Calu3 (cell line): ENCODE results near the gene ZSWIM1. TPM values are rescaled to one million over a fixed set of nuclear protein-coding genes. Genes with fewer than 3 reads are reported as not detected.

Experiments
- BruUV-seq: library from RNA; stranded (reverse); fragments of 400-500 nt; replicated peaks from 2 replicates; lab custom pipeline; 2021; lab: Mats Ljungman, UMichigan
- CTCF ChIA-PET: fragments of 300-600 bp; sonication (Branson Sonifier 250); formaldehyde crosslinking; loops from one replicate; lab custom pipeline; 2022; ENCODE audit warnings: antibody characterized with exemption; lab: Charles Lee
- DNase-seq: peaks from one replicate; pipeline ENCODE4 v3.0.0; 2022
- H3K27ac Mint-ChIP-seq: one replicate; pipeline ENCODE4 v1.8.0; 2022; ENCODE audit warnings: mixed read lengths; ENCODE audit not compliant: unreplicated experiment
- H3K27me3 Mint-ChIP-seq: one replicate; pipeline ENCODE4 v1.8.0; 2022; ENCODE audit warnings: mixed read lengths; ENCODE audit not compliant: unreplicated experiment
- H3K36me3 Mint-ChIP-seq: one replicate; pipeline ENCODE4 v1.8.0; 2022; ENCODE audit warnings: mild to moderate bottlenecking, moderate library complexity, mixed read lengths; ENCODE audit not compliant: insufficient read depth, unreplicated experiment
- H3K4me1 Mint-ChIP-seq: one replicate; pipeline ENCODE4 v1.8.0; 2022; ENCODE audit warnings: mild to moderate bottlenecking, low read depth, mixed read lengths; ENCODE audit not compliant: unreplicated experiment
- H3K4me3 Mint-ChIP-seq: one replicate; pipeline ENCODE4 v1.8.0; 2022; ENCODE audit warnings: mild to moderate bottlenecking, low read depth, moderate library complexity, mixed read lengths; ENCODE audit not compliant: unreplicated experiment
- H3K9me3 Mint-ChIP-seq: one replicate; pipeline ENCODE4 v1.8.0; 2022; ENCODE audit warnings: low read depth, mixed read lengths; ENCODE audit not compliant: unreplicated experiment
- CTCF ChIP-seq: fragments of 200-600 bp; IDR thresholded peaks from one replicate; pipeline ENCODE4 v1.8.0; 2022; ENCODE audit warnings: antibody characterized with exemption; ENCODE audit not compliant: unreplicated experiment
- intact Hi-C: fragments of 100-400 bp; cut with micrococcal nuclease; formaldehyde crosslinking; loops from one replicate; pipeline ENCODE4 v1.10.0; 2022; ENCODE audit not compliant: unreplicated experiment
- total RNA-seq: library from RNA; stranded (reverse); gene quantifications from 2 replicates; pipeline ENCODE4 v1.2.3, GENCODE V29; 2022

The ZSWIM1 gene
- total RNA-seq, 1 experiment from 2014 or later: 20.2 TPM

- intact Hi-C loops: no loop called here
- CTCF ChIA-PET: no interaction called here
- Mint-ChIP-seq H3K27me3 (no peaks in the 10 kb centered on the region), H3K36me3 (peaks cover 41% of the 10 kb centered on the region), H3K27ac (no peak overlapping the region), H3K9me3 (no peaks in the 10 kb centered on the region), H3K4me3 (no peak overlapping the region), H3K4me1 (no peaks in the 10 kb centered on the region)
- no peak for TF ChIP-seq CTCF
- BruUV-seq: no TSS peak
- DNase-seq: no peak
Measured at GRCh38 chr20:45843506-45843905, 37.5 kb upstream of the ZSWIM1 start.

- CTCF ChIA-PET: no interaction called here
- Mint-ChIP-seq H3K27me3 (no peaks in the 10 kb centered on the region), H3K9me3 (no peaks in the 10 kb centered on the region), H3K4me3 (no peak overlapping the region), H3K4me1 (no peaks in the 10 kb centered on the region), H3K36me3 (peaks cover 41% of the 10 kb centered on the region), H3K27ac (no peak overlapping the region)
- intact Hi-C loops: no loop called here
- TF ChIP-seq CTCF: no peak
- BruUV-seq: no TSS peak
- no peak for DNase-seq
Measured at GRCh38 chr20:45845452-45845851, 35.6 kb upstream of the ZSWIM1 start.

GRCh38 chr20:45848421-45848820 is 32.6 kb upstream of the ZSWIM1 start:
- H3K4me3 Mint-ChIP-seq: no peak overlapping the region
- H3K4me1 Mint-ChIP-seq: no peaks in the 10 kb centered on the region
- H3K9me3 Mint-ChIP-seq: no peaks in the 10 kb centered on the region
- H3K27me3 Mint-ChIP-seq: no peaks in the 10 kb centered on the region
- TF ChIP-seq CTCF: no peak
- H3K36me3 Mint-ChIP-seq: peaks cover 27% of the 10 kb centered on the region
- BruUV-seq: no TSS peak
- no peak for DNase-seq
- H3K27ac Mint-ChIP-seq: no peak overlapping the region
- intact Hi-C loops: no loop called here
- CTCF ChIA-PET: no interaction called here

GRCh38 chr20:45848969-45849582 is 32.0 kb upstream of the ZSWIM1 start:
- no TSS peak for BruUV-seq
- TF ChIP-seq CTCF: no peak
- DNase-seq: no peak
- CTCF ChIA-PET: no interaction called here
- H3K27ac Mint-ChIP-seq: no peak overlapping the region
- no peaks in the 10 kb centered on the region for H3K9me3 Mint-ChIP-seq
- intact Hi-C loops: no loop called here
- H3K4me1 Mint-ChIP-seq: no peaks in the 10 kb centered on the region
- H3K27me3 Mint-ChIP-seq: no peaks in the 10 kb centered on the region
- peaks cover 22% of the 10 kb centered on the region for H3K36me3 Mint-ChIP-seq
- H3K4me3 Mint-ChIP-seq: no peak overlapping the region
